ENCODE results near the gene SLC26A8. TPM values are rescaled to one million over a fixed set of nuclear protein-coding genes. Genes with fewer than 3 reads are reported as not detected.
A peak's percentile ranks its signal among the peaks of the same experiment; 100 is the strongest.

The SLC26A8 gene
- under 1 TPM in 2 of 3 donors, not detected in 1; 0.29 to 0.48 TPM for total RNA-seq

- Histone ChIP-seq H3K36me3 (no peaks in the 10 kb centered on the region), H3K4me1 (no peaks in the 10 kb centered on the region), H3K4me3 (peak within 1 kb of the TSS in 2 of 3 donors; percentile 33 to 54), H3K27me3 (no peaks in the 10 kb centered on the region), H3K9me3 (no peaks in the 10 kb centered on the region), H3K27ac (no peak within 1 kb of the TSS)
- intact Hi-C loops (cut with DNase I; ENCODE audit: low total_unique reads): no loop called here
- TF ChIP-seq POLR2AphosphoS5 (IDR thresholded peaks at IDR 0.05): no peak
- DNase-seq (ENCODE audit: low spot score in 2 of 2): no peak
Measured at GRCh38 chr6:36023996-36024795, at the start of gene SLC26A8. Gene SLC26A8, minus strand, starts transcription at chr6:36024641. Its CDS starts 4,934 bp downstream, at chr6:36019707.

- H3K4me1 ChIP-seq: no peaks in the 10 kb centered on the region
- TF ChIP-seq CTCF (IDR thresholded peaks at IDR 0.05) (no peak), POLR2A (IDR thresholded peaks at IDR 0.05) (no peak), POLR2AphosphoS5 (IDR thresholded peaks at IDR 0.05) (no peak)
- H3K4me3 ChIP-seq: no peak overlapping the region
- intact Hi-C loops (cut with DNase I; ENCODE audit: low total_unique reads): no loop called here
- no peaks in the 10 kb centered on the region for H3K27me3 ChIP-seq
- no peak for DNase-seq (ENCODE audit: low spot score in 2 of 2)
- H3K9me3 ChIP-seq: no peaks in the 10 kb centered on the region
- no peaks in the 10 kb centered on the region for H3K36me3 ChIP-seq
- H3K27ac ChIP-seq: no peak overlapping the region
Measured at GRCh38 chr6:36073587-36073986, 49.1 kb upstream of the SLC26A8 start.

GRCh38 chr6:36072681-36073080, 48.2 kb upstream of the SLC26A8 start:
- TF ChIP-seq POLR2AphosphoS5 (IDR thresholded peaks at IDR 0.05) (no peak), POLR2A (IDR thresholded peaks at IDR 0.05) (no peak), CTCF (IDR thresholded peaks at IDR 0.05) (no peak)
- H3K27ac ChIP-seq: no peak overlapping the region
- no peaks in the 10 kb centered on the region for H3K27me3 ChIP-seq
- H3K9me3 ChIP-seq: no peaks in the 10 kb centered on the region
- H3K4me1 ChIP-seq: no peaks in the 10 kb centered on the region
- no peaks in the 10 kb centered on the region for H3K36me3 ChIP-seq
- no peak for DNase-seq (ENCODE audit: low spot score in 2 of 2)
- intact Hi-C loops (cut with DNase I; ENCODE audit: low total_unique reads): no loop called here
- no peak overlapping the region for H3K4me3 ChIP-seq

- no peak overlapping the region for H3K27ac ChIP-seq
- no peak for TF ChIP-seq POLR2A (IDR thresholded peaks at IDR 0.05)
- TF ChIP-seq POLR2AphosphoS5 (IDR thresholded peaks at IDR 0.05): no peak
- no peak for TF ChIP-seq CTCF (IDR thresholded peaks at IDR 0.05)
- no peaks in the 10 kb centered on the region for H3K9me3 ChIP-seq
- DNase-seq (ENCODE audit: low spot score in 2 of 2): no peak
- H3K36me3 ChIP-seq: no peaks in the 10 kb centered on the region
- intact Hi-C loops (cut with DNase I; ENCODE audit: low total_unique reads): no loop called here
- H3K27me3 ChIP-seq: no peaks in the 10 kb centered on the region
- no peak overlapping the region for H3K4me3 ChIP-seq
- H3K4me1 ChIP-seq: no peaks in the 10 kb centered on the region
Measured at GRCh38 chr6:36071714-36072113, 47.3 kb upstream of the SLC26A8 start.

GRCh38 chr6:36071281-36071680, 46.8 kb upstream of the SLC26A8 start:
- H3K36me3 ChIP-seq: no peaks in the 10 kb centered on the region
- DNase-seq (ENCODE audit: low spot score in 2 of 2): no peak
- no peaks in the 10 kb centered on the region for H3K27me3 ChIP-seq
- no peak overlapping the region for H3K27ac ChIP-seq
- no peak overlapping the region for H3K4me3 ChIP-seq
- H3K9me3 ChIP-seq: no peaks in the 10 kb centered on the region
- H3K4me1 ChIP-seq: no peaks in the 10 kb centered on the region
- intact Hi-C loops (cut with DNase I; ENCODE audit: low total_unique reads): no loop called here
- TF ChIP-seq CTCF (IDR thresholded peaks at IDR 0.05): no peak
- no peak for TF ChIP-seq POLR2AphosphoS5 (IDR thresholded peaks at IDR 0.05)
- no peak for TF ChIP-seq POLR2A (IDR thresholded peaks at IDR 0.05)

Measured in breast epithelium (tissue), 4 donors.